Hepatic stellate cell (primary cell): Measurements from ENCODE around the gene TBCA.
"Not testable (repeated sequence)": the region's sequence is repeated elsewhere in the genome, so short reads cannot be mapped to it uniquely, and the experiment has no call there.

Source experiments
- DNase-seq: peaks from one replicate; pipeline ENCODE4 v3.0.0; 2011; ENCODE audit warnings: low spot score

The TBCA gene

DNA sequence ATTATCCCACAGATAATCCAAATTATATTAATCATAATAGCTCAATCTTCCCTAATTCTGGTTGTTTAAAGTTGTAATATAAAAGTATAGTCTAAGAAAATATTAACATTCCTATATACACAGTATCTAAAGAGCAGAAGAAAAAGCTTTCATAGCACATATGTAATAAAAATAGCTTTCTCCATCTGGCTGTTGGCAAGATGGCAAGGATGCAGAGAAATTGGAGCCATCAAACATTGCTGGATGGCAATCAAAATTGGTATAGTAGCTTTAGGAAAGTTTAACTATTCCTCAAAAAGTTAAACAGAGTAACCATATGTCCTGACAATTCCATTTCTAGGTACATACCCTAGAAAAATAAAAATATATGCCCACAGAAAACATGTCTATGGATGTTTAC, 66.8 kb downstream of the TBCA start:
- DNase-seq, result no peak

DNA sequence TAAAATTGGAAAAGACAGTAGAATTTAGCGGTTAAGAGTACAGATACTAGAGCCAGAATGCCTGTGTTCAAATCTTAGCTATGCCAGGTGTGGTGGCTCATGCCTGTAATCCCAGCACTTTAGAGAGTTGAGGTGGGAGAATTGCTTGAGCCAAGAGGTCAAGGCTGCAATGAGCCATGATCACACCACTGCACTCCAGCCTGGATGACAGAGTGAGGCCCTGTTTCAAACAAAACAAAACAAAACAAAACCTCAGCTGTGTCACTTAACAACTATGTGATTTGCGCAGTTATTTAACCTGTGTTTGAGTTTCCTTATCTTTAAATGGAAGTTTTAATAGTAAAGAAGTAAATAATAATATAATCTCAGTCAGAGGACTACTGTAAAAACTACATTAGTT, 68.3 kb downstream of the TBCA start:
- DNase-seq, result no peak

DNA sequence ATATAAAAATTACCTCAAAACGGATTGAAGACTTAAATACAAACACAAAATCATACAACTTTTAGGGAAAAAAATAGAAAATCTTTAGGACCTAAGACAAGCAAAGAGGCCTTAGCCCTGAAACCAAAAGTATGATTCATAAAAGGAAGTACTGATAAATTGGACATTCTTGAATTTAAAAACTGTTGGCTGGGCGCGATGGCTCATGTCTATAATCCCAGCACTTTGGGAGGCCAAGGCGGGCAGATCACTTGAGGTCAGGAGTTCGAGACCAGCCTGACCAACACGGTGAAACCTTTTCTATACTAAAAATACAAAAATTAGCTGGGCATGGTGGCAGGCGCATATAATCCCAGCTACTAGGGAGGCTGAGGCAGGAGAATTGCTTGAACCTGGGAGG, 76.6 kb downstream of the TBCA start:
- DNase-seq, result not testable (repeated sequence)

DNA sequence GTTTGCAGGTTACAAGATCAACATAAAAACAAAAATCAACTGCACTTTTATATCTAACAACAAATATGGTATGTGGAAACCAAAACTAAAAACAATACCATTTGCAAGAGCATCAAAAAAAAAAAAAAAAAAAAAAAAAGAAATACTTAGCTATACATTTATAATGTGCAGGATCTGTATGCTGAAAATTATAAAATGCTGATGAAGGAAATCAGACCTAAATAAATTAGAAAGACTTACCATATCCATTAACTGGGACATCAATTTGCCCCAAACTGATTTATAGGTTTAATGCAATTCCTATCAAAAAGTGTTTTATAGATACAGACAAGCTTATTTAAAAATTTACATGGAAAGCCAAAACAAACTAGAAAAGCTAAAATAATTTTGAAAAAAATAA, 77.2 kb downstream of the TBCA start:
- DNase-seq, result no peak

DNA sequence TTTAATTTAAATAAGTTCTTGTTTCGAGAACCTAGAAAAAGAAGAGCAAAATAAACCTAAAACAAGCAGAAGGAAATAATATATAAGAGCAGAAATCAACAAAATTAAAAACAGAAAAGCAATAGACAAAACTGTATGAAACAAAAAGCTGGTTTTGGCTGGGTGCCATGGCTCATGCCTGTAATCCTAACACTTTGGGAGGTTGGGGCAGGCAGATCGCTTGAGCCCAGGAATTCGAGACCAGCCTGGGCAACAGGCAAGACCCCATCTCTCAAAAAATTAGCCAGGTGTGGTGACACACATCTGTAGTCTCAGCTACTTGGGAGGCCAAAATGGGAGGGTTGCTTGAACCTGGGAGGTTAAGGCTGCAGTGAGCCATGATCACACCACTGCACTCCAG, 78.4 kb downstream of the TBCA start:
- no peak for DNase-seq

DNA sequence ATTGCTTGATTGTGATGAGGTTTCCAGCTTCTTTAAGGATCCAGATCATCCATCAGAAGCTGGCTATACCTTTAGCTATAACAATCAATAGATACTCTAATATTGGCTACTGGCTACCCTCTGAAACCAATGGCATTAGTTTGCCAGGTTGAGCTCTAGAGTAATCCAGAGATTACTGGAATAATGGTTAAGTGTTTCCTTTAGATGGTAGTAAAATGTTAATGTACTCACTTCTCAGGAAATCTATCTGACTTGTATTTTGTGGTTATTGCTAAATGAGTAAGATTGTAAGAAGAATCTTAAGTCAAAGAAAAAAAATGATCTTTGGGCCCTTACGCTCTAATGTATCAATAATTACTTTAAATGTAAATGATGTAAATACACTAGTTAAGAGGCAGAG, 80.0 kb downstream of the TBCA start:
- no peak for DNase-seq

DNA sequence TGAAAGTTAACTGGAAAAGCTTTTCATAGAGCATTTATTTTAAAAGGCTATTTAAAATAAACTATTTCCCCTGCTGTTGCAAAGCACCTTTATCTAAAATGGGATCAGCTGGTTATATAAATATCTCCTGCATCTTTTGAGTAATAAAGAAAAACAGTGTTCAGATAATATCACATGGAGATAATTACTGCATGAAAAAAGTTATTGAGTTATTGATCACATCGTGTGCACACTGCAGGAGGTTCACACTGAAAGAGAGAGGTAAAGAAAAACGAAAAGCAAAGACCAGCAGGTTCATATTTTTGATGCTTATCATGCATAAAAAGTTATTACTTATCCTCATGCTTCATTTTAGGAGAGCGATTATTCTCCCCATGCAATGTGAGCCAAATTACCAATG, 82.2 kb downstream of the TBCA start:
- no peak for DNase-seq

DNA sequence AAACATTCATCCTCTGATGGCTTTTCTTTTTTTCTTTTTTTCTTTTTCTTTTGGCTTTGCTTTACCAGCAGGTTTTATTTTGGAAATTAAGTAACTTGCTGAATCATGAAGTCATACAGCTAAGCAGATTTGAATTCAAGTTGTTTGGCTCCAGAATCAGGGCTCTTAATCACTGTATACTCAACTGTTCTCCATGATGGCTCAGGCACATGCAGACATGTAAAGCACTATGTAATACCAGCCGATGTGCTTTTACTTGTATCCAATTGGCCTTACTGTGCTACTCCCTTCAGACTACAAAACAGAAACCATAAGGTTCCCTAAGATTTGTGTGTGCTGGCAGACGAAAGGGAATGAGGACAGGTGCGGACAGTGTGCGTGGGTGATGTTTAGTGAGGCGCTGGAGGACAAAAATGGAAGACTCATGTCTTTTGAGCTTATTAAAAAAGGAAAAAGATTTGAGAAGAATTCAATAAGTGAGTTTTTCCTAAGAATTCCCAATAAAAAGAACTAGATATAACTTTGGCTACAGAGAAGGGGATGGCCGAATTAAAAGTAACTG, 92.9 kb downstream of the TBCA start:
- no peak for DNase-seq

DNA sequence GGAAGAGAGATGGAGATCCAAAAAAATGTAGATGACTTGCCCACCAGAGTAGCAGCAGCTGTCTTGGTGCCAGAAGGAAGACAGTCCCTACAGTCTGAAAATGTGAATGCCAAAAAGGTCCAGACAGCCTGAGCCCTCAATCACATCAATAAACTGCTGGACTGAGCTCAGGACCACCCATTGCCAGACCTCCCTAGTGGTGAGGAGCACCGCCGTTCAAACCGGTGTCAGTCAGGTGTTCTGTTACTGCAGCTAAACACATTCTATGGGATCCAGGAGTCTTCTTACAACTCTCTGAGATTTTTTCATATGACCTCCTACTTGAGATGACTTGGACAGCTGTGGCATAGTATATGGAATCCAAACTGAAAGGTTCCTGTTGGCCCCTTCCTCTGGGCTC, 105.6 kb downstream of the TBCA start:
- no peak for DNase-seq

DNA sequence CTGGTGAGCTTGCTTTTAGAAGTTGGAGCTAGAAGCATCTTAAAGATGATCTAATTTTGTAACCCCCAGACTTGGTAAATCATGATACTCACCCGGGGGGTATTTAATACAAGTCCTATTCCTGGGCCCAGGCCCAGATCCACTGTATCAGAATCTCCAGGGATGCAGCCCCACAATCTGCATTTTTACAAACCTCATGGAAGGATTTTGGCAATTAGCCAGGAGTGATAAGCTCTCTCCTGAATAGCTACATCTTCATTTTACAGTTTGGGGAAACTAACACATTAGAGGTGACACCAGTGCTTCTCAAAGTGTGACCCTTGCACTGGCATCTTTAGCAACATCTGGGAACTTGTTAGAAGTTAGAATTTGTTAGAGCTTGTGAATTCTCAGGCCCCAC, 106.5 kb downstream of the TBCA start:
- no peak for DNase-seq

DNA sequence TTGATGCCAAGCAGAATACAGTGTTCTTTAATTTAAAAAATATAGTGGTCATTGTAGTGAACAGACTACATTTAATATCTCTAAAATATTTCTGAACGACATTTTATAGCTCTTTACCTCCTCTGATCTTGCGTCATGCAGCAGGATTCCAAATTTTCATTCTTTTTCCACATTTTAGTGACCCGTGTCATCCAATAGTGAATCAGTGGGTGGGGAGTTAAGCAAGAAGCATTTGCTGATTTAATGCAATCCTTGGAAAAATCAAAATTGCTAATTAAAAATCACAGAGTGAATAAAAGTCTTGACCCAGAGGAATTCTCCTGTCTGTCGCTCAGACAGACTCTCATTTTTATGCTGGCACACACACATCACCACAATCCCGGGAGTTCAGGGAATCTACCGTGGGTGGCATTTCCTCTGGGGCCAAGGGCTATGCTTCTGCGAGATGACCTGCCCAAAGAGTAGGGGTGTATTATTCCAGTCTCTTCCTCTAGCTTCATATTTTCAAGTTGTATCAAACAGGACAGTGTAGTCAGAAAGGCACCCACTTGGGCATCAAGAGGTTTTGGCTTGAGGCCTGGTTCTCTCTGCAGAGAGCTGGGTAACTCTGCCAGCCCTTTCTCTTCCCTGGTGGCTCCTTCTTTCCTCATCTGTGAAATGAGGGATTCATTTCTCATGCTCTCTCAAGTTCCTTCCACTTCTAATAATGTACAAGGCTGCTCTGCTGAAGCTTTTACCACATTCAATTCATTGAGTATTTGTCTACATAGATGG, 112.9 kb downstream of the TBCA start:
- no peak for DNase-seq

DNA sequence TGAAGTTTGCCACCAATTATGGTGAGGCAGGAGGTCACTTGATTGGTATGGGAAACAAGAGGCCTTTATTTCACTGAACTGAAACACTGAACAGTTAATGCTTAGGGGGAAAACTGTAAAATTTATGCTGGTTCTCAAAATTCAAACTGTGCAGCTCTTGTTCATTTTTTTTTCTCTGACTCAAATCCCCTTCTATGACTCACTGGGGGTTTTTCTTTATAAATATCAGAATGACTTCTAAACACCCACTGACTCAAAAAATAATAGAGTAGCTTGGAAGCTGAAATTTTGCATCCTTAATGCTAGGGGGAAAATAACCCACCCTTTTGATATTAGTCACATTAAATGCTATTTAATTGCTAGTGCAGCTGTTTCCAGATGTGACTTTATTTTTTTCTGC, 113.5 kb downstream of the TBCA start:
- DNase-seq, result no peak

DNA sequence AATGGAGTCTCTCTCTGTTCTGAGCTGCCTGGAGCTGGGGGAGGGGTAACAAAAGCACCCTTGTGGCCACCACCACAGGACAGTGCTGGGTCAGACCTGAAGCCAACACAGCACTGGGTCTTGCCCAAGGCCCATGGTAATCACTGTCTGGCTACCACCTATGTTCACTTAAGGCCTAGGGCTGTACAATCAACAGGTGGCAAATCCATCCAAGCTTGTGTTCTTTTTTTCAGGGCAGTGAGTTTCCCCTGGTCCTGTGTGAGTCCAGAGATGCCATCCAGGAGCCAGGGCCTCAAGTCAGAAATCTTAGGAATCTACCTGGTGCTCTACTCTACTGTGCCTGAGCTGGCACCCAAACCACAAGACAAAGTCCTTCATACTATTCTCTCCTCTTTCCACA, 117.5 kb downstream of the TBCA start:
- DNase-seq, result no peak

DNA sequence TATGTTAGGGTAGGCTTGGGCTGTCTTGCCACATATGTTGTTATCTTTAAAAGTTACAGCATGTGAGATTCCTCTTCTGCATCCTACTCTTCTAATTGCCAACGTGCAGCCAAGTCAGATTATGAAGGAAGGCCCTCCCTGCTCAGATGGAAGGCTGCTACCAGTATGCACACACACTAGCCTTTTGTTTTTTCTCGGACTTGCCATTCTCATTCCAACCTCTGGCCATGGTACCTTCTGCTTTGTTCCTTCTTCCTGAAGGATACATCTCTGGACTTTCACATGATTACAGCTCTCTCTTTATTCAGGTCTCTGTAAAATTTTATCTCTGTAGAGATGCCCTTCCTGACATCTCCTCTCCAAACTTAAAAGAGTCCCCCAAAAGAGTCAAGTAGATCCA, 124.8 kb downstream of the TBCA start:
- DNase-seq, result no peak

DNA sequence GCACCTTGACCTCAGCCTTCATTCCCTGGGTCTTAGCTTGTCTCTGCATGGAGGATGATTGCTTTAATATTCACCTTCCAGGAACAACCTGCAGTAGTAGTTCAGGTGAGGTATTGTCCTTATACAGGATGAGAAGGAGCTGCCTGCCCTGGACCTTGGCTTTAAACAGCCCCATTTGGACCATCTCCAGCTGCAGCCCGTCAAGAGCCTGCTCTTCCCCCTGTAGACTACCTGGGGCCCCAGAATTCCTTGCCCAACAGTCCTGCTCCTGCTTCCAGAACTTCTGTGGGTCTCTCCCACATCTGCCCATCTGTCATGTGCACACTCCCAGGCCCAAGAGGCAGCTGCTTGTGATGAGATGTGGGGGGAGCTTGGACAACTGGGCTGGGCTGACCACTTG, 125.5 kb downstream of the TBCA start:
- no peak for DNase-seq

DNA sequence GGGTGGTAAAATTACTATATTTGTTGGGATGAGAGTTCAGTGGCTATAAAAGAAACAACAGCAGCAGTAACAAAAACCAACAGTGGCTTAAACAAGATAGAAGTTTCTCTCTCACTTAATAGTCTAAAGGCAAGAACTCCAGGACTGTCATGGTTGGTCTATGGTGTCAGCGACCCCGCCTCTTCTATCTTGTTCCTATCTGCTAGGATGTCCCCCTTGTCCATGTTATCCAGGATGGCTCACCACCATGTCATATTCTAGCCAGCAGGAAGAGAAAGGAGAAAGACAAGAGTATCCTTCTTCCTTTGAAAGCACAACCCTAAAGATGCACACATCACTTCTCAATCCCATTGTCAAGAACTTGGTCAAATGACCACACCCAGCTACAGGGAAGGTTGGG, 126.4 kb downstream of the TBCA start:
- no peak for DNase-seq

DNA sequence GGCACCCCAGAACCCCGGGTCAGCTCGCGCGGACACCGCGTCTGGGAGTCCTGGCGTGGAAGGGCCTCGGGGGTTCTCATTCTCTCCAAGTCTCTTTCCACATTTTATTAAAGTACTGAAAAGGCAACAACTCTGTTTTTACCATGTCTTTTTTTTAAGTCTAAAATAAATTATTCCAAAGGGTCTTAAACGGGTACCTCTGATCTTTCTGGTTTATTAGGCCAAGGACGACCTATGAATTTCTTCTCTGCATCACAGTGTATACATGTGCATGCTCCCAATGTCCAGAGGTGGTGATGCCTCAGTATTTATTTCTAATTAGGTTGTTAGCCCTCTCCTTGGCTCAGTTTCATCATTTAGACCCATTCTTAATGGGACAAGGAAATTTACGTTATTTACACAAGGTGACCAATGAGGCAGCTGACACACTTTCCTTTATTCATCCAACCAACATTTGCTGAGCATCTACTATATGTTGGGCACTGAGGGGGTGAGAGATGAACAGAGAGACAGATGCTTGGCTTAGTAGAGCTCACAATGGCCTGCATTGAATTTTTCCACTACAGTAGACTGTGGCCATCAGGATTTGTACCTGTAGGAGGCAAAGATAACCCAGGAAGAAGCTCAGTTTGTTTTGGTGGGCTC, 130.0 kb downstream of the TBCA start:
- DNase-seq, result no peak

DNA sequence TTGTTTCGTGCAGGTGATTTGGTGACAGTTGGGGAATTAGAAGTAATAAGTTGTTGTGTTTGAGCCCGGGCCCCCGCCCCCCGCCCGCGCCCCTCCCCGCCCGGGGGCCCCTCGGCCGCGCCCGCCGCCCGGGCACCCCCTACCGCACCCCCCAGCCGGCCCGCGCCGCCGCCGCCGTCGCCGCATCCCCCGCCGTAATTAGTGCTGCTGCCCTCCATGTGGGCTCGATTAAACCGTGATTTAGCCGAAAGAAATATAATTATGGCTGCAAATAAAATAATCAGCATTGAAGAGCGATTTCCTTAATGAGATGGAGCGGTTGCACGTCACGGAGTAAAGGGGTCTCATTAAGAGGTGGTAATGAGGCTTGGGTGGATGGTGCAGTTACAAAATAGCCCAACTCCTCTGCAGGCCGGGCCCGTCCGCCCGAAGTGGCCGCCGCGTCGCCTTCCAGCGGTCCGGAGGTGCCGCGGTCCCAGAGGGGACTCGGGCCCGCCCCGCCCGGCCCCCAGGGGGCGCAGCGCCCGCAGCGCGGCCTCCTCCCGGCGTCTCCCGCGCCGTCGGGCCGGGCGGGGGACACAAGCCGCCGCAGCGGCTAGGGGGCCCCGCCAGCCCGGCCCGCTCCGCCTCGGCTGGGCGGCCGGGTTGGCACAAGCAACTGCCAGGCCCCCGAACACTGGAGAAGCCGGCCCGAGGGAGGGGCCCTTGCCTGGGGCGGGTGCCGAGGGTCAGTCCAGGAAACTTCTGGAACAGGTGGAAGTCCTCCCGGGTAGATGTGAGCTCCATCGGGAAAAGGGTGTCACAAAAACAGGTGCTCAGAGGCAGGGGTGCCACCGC, 130.8 kb downstream of the TBCA start:
- no peak for DNase-seq

DNA sequence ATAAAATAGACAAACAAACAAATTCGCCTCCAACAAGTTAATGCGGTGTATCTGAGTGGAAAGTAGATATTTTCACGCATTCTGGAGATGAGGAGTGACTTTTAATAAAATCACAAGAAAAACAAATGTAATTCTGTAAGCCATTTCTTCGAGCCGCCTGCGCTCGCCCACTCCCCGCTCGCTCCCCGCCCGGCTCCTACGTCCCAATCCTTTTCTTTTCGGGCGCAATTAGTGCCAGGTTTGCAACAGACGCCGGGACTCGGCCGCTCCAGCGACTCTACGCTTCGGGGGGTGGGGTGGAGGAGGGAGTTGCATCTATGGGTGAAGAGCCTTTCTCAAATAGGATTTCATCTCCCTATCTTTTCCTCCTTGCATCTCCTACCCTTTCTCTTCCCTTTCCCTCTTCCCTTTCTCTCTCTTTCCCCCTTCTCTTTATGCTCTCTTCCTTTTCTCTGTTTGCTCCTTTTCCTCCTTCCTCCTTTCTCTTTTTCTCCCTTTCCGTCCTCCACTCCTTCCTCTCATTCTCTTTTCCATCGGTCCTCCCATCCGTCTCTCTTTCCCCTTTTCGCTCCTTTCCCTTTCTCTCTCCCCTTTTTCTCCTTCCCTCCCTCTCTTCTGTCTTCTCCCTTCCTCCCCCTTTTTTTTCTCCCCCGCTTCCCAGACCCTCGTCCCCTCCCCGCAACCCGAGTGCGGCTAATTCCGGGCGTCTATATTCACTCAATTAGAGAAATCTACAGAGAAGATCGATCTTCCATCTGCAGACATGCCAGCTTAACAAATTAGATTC, 131.6 kb downstream of the TBCA start:
- DNase-seq, result no peak

DNA sequence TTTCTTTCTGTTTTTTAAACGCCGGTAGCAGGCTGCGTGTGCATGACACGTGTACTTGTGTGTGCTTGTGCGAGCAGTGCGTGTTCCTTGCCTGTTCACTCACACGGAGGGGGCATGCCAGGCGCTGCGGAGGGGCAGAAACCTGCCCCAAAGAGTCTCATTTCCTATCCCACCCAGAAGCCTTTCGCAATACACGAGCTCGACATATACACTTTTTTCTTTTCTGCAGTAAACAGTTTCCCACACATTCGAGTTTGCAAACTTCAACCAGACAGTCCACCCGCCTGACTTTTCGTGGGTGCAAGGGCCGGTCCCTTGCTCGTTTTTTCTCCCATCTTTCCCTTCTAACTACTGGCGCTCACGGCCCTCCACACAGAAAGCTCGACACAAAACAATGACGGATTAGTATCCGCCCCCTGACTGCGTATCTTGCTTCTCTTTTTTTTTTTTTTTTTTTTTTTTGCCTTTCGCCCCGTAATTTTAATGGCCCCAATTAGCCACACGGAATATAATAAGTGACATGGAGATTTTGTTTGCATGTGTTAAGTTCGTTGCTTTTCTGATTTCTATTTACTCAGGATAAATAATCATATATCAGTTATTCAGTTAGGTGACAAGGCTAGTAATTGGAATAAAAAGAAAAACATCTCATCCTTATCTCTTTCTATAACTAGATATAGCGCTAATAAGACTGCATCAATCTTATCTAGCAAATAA, 132.3 kb downstream of the TBCA start:
- DNase-seq, result no peak
